ENCODE results near the gene OR4X1. TPM values are rescaled to one million over a fixed set of nuclear protein-coding genes. Genes with fewer than 3 reads are reported as not detected.

OR4X1 gene
- total and polyA plus RNA-seq, 2 of the 8 experiments (the other 6 are each of a cell fraction or from before 2014, with no cell fraction given): not detected

DNA sequence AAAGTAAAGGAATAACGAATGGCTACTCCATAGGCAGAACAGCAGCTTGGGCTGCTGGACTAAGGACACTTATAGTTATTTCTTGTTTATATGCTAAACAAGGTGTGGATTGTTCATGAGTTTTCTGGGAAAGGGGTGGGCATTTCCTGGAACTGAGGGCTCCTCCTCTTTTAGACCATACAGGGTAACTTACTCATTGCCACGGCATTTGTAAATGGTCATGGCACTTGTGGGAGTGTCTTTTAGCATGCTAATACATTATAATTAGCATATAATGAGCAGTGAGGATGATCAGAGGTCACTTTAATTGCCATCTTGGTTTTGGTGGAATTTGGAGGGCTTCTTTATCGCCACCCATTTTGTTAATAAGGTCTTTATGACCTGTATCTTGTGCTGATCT is 7.0 kb downstream of the OR4X1 start:
- Histone ChIP-seq H3K4me3 (ENCODE audit: extremely low read depth in 1 of 4, insufficient read depth in 2 of 4, low read depth in 3 of 4, low read length in 4 of 4) (no peak overlapping the region), H3K18ac (ENCODE audit: extremely low read depth, low read length) (no peak overlapping the region), H4K5ac (ENCODE audit: insufficient read length, low read depth, low read length) (no peak overlapping the region), H3K79me2 (ENCODE audit: control insufficient read depth in 1 of 2, insufficient read depth in 2 of 2, low read length in 2 of 2) (no peaks in the 10 kb centered on the region), H2AFZ (ENCODE audit: low read length) (no peak overlapping the region), H3K9me3 (ENCODE audit: insufficient read depth in 2 of 2, low read depth in 1 of 2, low read length in 1 of 2) (peaks cover 38 to 49% of the 10 kb centered on the region in 2 experiments), H3K23ac (ENCODE audit: insufficient read length) (no peak overlapping the region), H4K91ac (replicated peaks; ENCODE audit: insufficient read length, low read length) (no peak overlapping the region), H2BK120ac (replicated peaks; ENCODE audit: low read depth, low read length) (no peak overlapping the region), H3K56ac (replicated peaks; ENCODE audit: insufficient read length, low read depth, low read length) (no peak overlapping the region), H2BK12ac (ENCODE audit: low read depth, low read length) (no peak overlapping the region), H3K23me2 (ENCODE audit: low read depth, low read length) (no peaks in the 10 kb centered on the region), H3K79me1 (ENCODE audit: low read depth, low read length) (no peaks in the 10 kb centered on the region), H2BK5ac (ENCODE audit: low read depth, low read length) (no peak overlapping the region), H3K27me3 (replicated peaks in 1 of 4; ENCODE audit: control insufficient read depth in 3 of 4, extremely low read depth in 1 of 4, insufficient read depth in 3 of 4, low read length in 3 of 4) (peaks cover 0 to 1% (median 0%) of the 10 kb centered on the region in 4 experiments; a peak in 1 of 7 replicates), H3K4me1 (replicated peaks in 1 of 4; ENCODE audit: control insufficient read depth in 3 of 4, insufficient read depth in 4 of 4, low read length in 3 of 4) (no peaks in the 10 kb centered on the region), H3K14ac (ENCODE audit: insufficient read length) (no peak overlapping the region), H3K4ac (replicated peaks; ENCODE audit: insufficient read length, low read depth, low read length) (no peak overlapping the region), H3K4me2 (ENCODE audit: insufficient read depth in 1 of 2, low read depth in 2 of 2, low read length in 2 of 2) (no peak overlapping the region), H2BK20ac (ENCODE audit: low read length) (no peak overlapping the region), H2AK5ac (ENCODE audit: low read depth, low read length) (no peak overlapping the region), H3K9ac (replicated peaks in 1 of 4; ENCODE audit: extremely low read depth in 1 of 4, low read depth in 3 of 4, low read length in 3 of 4) (no peak overlapping the region), H3K27ac (ENCODE audit: low read depth, low read length) (no peak overlapping the region), H2BK15ac (ENCODE audit: low read length) (no peak overlapping the region), H4K8ac (ENCODE audit: extremely low read depth, insufficient read depth, low read length) (no peak overlapping the region), H4K20me1 (replicated peaks in 1 of 2; ENCODE audit: control insufficient read depth in 1 of 2, insufficient read depth in 2 of 2, low read length in 2 of 2) (no peaks in the 10 kb centered on the region), H3K36me3 (ENCODE audit: control insufficient read depth in 2 of 4, insufficient read depth in 4 of 4, low read length in 3 of 4) (no peaks in the 10 kb centered on the region; a peak in 1 of 8 replicates)
- TF ChIP-seq SIRT6 (IDR thresholded peaks at IDR 0.05; ENCODE audit: low read length): no peak
- no peak for TF ChIP-seq BACH1 (IDR thresholded peaks at IDR 0.05; ENCODE audit: low read length)
- no peak for TF ChIP-seq CBX8 (IDR thresholded peaks at IDR 0.05; ENCODE audit: borderline replicate concordance, low read depth, low read length)
- TF ChIP-seq RFX5 (IDR thresholded peaks at IDR 0.05; ENCODE audit: borderline replicate concordance, low read depth, low read length): no peak
- no peak for TF ChIP-seq EP300 (IDR thresholded peaks at IDR 0.05; ENCODE audit: borderline replicate concordance in 1 of 2, low read depth in 2 of 2, low read length in 2 of 2)
- TF ChIP-seq FOSL1 (IDR thresholded peaks at IDR 0.05; ENCODE audit: insufficient read depth, low read depth, low read length): no peak
- no peak for TF ChIP-seq KDM4A (IDR thresholded peaks at IDR 0.05; ENCODE audit: low read depth, low read length, severe bottlenecking)
- TF ChIP-seq RXRA (IDR thresholded peaks at IDR 0.05; ENCODE audit: insufficient read depth, low read depth, low read length): no peak
- DNase-seq (ENCODE audit: low read depth in 1 of 2, low spot score in 2 of 2): no peak
- WGBS, 2 experiments (ENCODE audit: extremely low coverage in 1 of 2, insufficient coverage in 1 of 2, insufficient read length in 1 of 2, insufficient replicate concordance in 2 of 2, low coverage in 1 of 2, low lambda C conversion rate in 2 of 2, missing lambda C conversion rate in 1 of 2): 70% methylated on average over 3 of the region's 3 CpGs; no CpG with 5 or more reads in 1 of the 2 experiments
- ChIA-PET POLR2A (ENCODE audit: partially characterized antibody) (no interaction called here), CTCF (ENCODE audit: partially characterized antibody) (no interaction called here)
- FAIRE-seq: no peak
